ENCODE data around the gene TOR4A.

- TF ChIP-seq EP300 (IDR thresholded peaks at IDR 0.05; ENCODE audit: borderline replicate concordance in 1 of 2, control insufficient read depth in 1 of 2, low read depth in 2 of 2, low read length in 2 of 2) (no peak), NR2C1 (IDR thresholded peaks at IDR 0.05) (no peak), PBX3 (IDR thresholded peaks at IDR 0.05; ENCODE audit: insufficient replicate concordance, low read depth, low read length) (no peak), CTCF (IDR thresholded peaks at IDR 0.05 in 2 of 3, conservative IDR thresholded peaks at IDR 0.05 in 1 of 3; ENCODE audit: control insufficient read depth in 2 of 3, extremely low read depth in 1 of 3, insufficient read depth in 1 of 3, low read depth in 3 of 3, low read length in 3 of 3) (no peak), POLR2AphosphoS5 (IDR thresholded peaks at IDR 0.05; ENCODE audit: low read length) (no peak), CREB1 (IDR thresholded peaks at IDR 0.05; ENCODE audit: low read depth) (no peak), JUNB (IDR thresholded peaks at IDR 0.05) (no peak), ZBTB11 (CRISPR knock-in tag; IDR thresholded peaks at IDR 0.05) (no peak), EGR1 (IDR thresholded peaks at IDR 0.05; ENCODE audit: borderline replicate concordance in 1 of 2, low read depth in 2 of 2, low read length in 2 of 2) (no peak), POLR2AphosphoS2 (IDR thresholded peaks at IDR 0.05; ENCODE audit: low read depth, low read length) (no peak), REST (IDR thresholded peaks at IDR 0.05; ENCODE audit: low read depth, low read length) (no peak), MAX (IDR thresholded peaks at IDR 0.05; ENCODE audit: low read depth, low read length) (no peak), TARDBP (IDR thresholded peaks at IDR 0.05; ENCODE audit: borderline replicate concordance) (no peak)
Measured at GRCh38 chr9:137308057-137308619, 30.6 kb downstream of the TOR4A start.

All from GM12878 (cell line).